ENCODE measurements around the gene PSMC3.
A peak's percentile ranks its signal among the peaks of the same experiment; 100 is the strongest.

The PSMC3 gene

GRCh38 chr11:47398011-47398410 is 28.2 kb downstream of the PSMC3 start:
- TF ChIP-seq CTCF (IDR thresholded peaks at IDR 0.05; ENCODE audit: low read depth, low read length, poor library complexity, severe bottlenecking): no peak
- no peak for TF ChIP-seq EZH2phosphoT487 (IDR thresholded peaks at IDR 0.05; ENCODE audit: borderline replicate concordance, low read length)
- H3K4me1 ChIP-seq (ENCODE audit: control insufficient read depth, low read length): peaks cover 85% of the 10 kb centered on the region

GRCh38 chr11:47396049-47396320 is 30.3 kb downstream of the PSMC3 start:
- Histone ChIP-seq H3K4me2 (ENCODE audit: low read length) (peak overlapping the region; percentile 90), H3K27me3 (ENCODE audit: control insufficient read depth, low read length) (no peaks in the 10 kb centered on the region), H3K79me2 (ENCODE audit: control insufficient read depth, low read length) (no peaks in the 10 kb centered on the region), H3K4me3 (ENCODE audit: low read length) (peak overlapping the region; percentile 72), H3K4me1 (ENCODE audit: control insufficient read depth, low read length) (peaks cover 87% of the 10 kb centered on the region), H3K9me3 (ENCODE audit: control insufficient read depth, insufficient read depth, low read length) (no peaks in the 10 kb centered on the region), H4K20me1 (ENCODE audit: control insufficient read depth, insufficient read depth, low read depth, low read length) (no peaks in the 10 kb centered on the region), H3K36me3 (ENCODE audit: control insufficient read depth, low read length) (no peaks in the 10 kb centered on the region), H3K27ac (ENCODE audit: low read depth, low read length) (peak overlapping the region; percentile 83), H3K9me2 (replicated peaks; ENCODE audit: control insufficient read depth, low read length) (no peaks in the 10 kb centered on the region), H3F3A (ENCODE audit: control insufficient read depth, insufficient read depth) (peaks cover 20% of the 10 kb centered on the region)
- TF ChIP-seq CTCF (IDR thresholded peaks at IDR 0.05; ENCODE audit: low read depth, low read length, poor library complexity, severe bottlenecking) (no peak), EZH2phosphoT487 (IDR thresholded peaks at IDR 0.05; ENCODE audit: borderline replicate concordance, low read length) (no peak)

More at GRCh38 chr11:47398011-47398410, 28.2 kb downstream of the PSMC3 start:
- no peak overlapping the region for H3K4me2 ChIP-seq (ENCODE audit: low read length)
- no peaks in the 10 kb centered on the region for H3K9me2 ChIP-seq (replicated peaks; ENCODE audit: control insufficient read depth, low read length)
- no peaks in the 10 kb centered on the region for H3K36me3 ChIP-seq (ENCODE audit: control insufficient read depth, low read length)
- no peak overlapping the region for H3K27ac ChIP-seq (ENCODE audit: low read depth, low read length)
- no peak overlapping the region for H3K4me3 ChIP-seq (ENCODE audit: low read length)
- H3K27me3 ChIP-seq (ENCODE audit: control insufficient read depth, low read length): no peaks in the 10 kb centered on the region
- peaks cover 35% of the 10 kb centered on the region for H3F3A ChIP-seq (ENCODE audit: control insufficient read depth, insufficient read depth)
- no peaks in the 10 kb centered on the region for H4K20me1 ChIP-seq (ENCODE audit: control insufficient read depth, insufficient read depth, low read depth, low read length)
- H3K9me3 ChIP-seq (ENCODE audit: control insufficient read depth, insufficient read depth, low read length): no peaks in the 10 kb centered on the region
- H3K79me2 ChIP-seq (ENCODE audit: control insufficient read depth, low read length): no peaks in the 10 kb centered on the region

GRCh38 chr11:47395223-47396048 is 30.8 kb downstream of the PSMC3 start:
- Histone ChIP-seq H3K9me3 (ENCODE audit: control insufficient read depth, insufficient read depth, low read length) (no peaks in the 10 kb centered on the region), H4K20me1 (ENCODE audit: control insufficient read depth, insufficient read depth, low read depth, low read length) (no peaks in the 10 kb centered on the region), H3K9me2 (replicated peaks; ENCODE audit: control insufficient read depth, low read length) (no peaks in the 10 kb centered on the region), H3K27me3 (ENCODE audit: control insufficient read depth, low read length) (no peaks in the 10 kb centered on the region), H3F3A (ENCODE audit: control insufficient read depth, insufficient read depth) (peaks cover 16% of the 10 kb centered on the region), H3K4me2 (ENCODE audit: low read length) (peak overlapping the region; percentile 90), H3K79me2 (ENCODE audit: control insufficient read depth, low read length) (no peaks in the 10 kb centered on the region), H3K27ac (ENCODE audit: low read depth, low read length) (peak overlapping the region; percentile 83), H3K4me3 (ENCODE audit: low read length) (peak overlapping the region; percentile 72), H3K36me3 (ENCODE audit: control insufficient read depth, low read length) (no peaks in the 10 kb centered on the region), H3K4me1 (ENCODE audit: control insufficient read depth, low read length) (peaks cover 86% of the 10 kb centered on the region)
- no peak for TF ChIP-seq EZH2phosphoT487 (IDR thresholded peaks at IDR 0.05; ENCODE audit: borderline replicate concordance, low read length)
- TF ChIP-seq CTCF (IDR thresholded peaks at IDR 0.05; ENCODE audit: low read depth, low read length, poor library complexity, severe bottlenecking): no peak
